K562 (cell line): ENCODE measurements around the gene STAM2. TPM values are rescaled to one million over a fixed set of nuclear protein-coding genes. Genes with fewer than 3 reads are reported as not detected.
A peak's percentile ranks its signal among the peaks of the same experiment; 100 is the strongest.

ENCODE experiments used
- ARNT ChIP-seq, 2 experiments: fragments of 450-650 bp; IDR thresholded peaks; 2 replicates each; pipeline ENCODE4 v1.6.1; 2016; ENCODE audit warnings: mild to moderate bottlenecking in 1 of 2
- ASH1L ChIP-seq: fragments of 450-650 bp; IDR thresholded peaks from 2 replicates; pipeline ENCODE4 v1.6.1; 2018; ENCODE audit warnings: borderline replicate concordance, mild to moderate bottlenecking, low read depth; ENCODE audit not compliant: partially characterized antibody
- DDX20 ChIP-seq: fragments of 450-650 bp; IDR thresholded peaks from 2 replicates; pipeline ENCODE4 v1.6.1; 2016; ENCODE audit warnings: missing genetic modification characterization, low read depth, mild to moderate bottlenecking, missing compliant biosample characterization, moderate library complexity
- ELF4 ChIP-seq: fragments of 450-650 bp; formaldehyde crosslinking; IDR thresholded peaks from 2 replicates; pipeline ENCODE4 v1.4.0; 2022; ENCODE audit warnings: missing genetic modification characterization
- FUS ChIP-seq: fragments of 200-400 bp; formaldehyde crosslinking; optimal IDR thresholded peaks from 2 replicates; pipeline ENCODE3; 2017; ENCODE audit warnings: low read depth, low read length
- GATAD2A ChIP-seq: fragments of 450-650 bp; IDR thresholded peaks from 2 replicates; pipeline ENCODE4 v1.6.1; 2017
- HDAC6 ChIP-seq: IDR thresholded peaks from 2 replicates; pipeline ENCODE4 v1.6.1; 2012; ENCODE audit warnings: low read depth, mild to moderate bottlenecking, control low read depth, inconsistent platforms, low read length, moderate library complexity
- HMG20A ChIP-seq: fragments of 450-650 bp; formaldehyde crosslinking; conservative IDR thresholded peaks from 2 replicates; pipeline ENCODE4 v1.4.0; 2020; ENCODE audit warnings: mild to moderate bottlenecking, mixed read lengths
- NCOA2 ChIP-seq, 2 experiments: fragments of 450-650 bp; IDR thresholded peaks; 2 replicates each; pipeline ENCODE4 v1.6.1; 2018; ENCODE audit warnings: mild to moderate bottlenecking in 2 of 2, moderate library complexity in 1 of 2; ENCODE audit not compliant: partially characterized antibody in 2 of 2
- NUFIP1 ChIP-seq: fragments of 450-650 bp; IDR thresholded peaks from 2 replicates; pipeline ENCODE4 v1.6.1; 2018; ENCODE audit not compliant: partially characterized antibody
- PHB2 ChIP-seq: fragments of 450-650 bp; IDR thresholded peaks from 2 replicates; pipeline ENCODE4 v1.6.1; 2017; ENCODE audit warnings: low read depth
- RBBP5 ChIP-seq: fragments of 200-600 bp; sonication (generic); IDR thresholded peaks from 2 replicates; pipeline ENCODE4 v1.6.1; 2012; ENCODE audit warnings: borderline replicate concordance, mild to moderate bottlenecking, low read length, control low read depth, inconsistent platforms; ENCODE audit not compliant: insufficient read depth, poor library complexity, severe bottlenecking
- RHOXF2B ChIP-seq: fragments of 250-450 bp; sonication (Bioruptor Pico); conservative IDR thresholded peaks from 2 replicates; pipeline ENCODE4 v1.5.1; 2021
- SREBF2 ChIP-seq: sonication (generic); formaldehyde crosslinking; IDR thresholded peaks from 2 replicates; pipeline ENCODE4 v1.4.0; 2020; ENCODE audit warnings: mild to moderate bottlenecking, missing genetic modification reagents
- ZNF174 ChIP-seq: fragments of 250-450 bp; sonication (Bioruptor Pico); IDR thresholded peaks from 2 replicates; pipeline ENCODE4 v1.4.0; 2020; ENCODE audit warnings: mild to moderate bottlenecking
- ZNF408 ChIP-seq: fragments of 250-450 bp; sonication (Bioruptor Pico); IDR thresholded peaks from 2 replicates; pipeline ENCODE4 v1.4.0; 2020; ENCODE audit warnings: low read depth, mild to moderate bottlenecking, moderate library complexity
- ZNF436 ChIP-seq: fragments of 250-450, 450-650 bp; sonication (Bioruptor Pico); formaldehyde crosslinking; IDR thresholded peaks from 2 replicates; pipeline ENCODE4 v1.7.0; 2020; ENCODE audit warnings: mild to moderate bottlenecking
- polyA plus RNA-seq, 8 experiments: library from polyadenylated mRNA; depleted of rRNA in 4 of 8; stranded (reverse) in 5 of 8; unstranded in 3 of 8; fragments of >200 nt; fragmentation: Nextera tagmentation in 2 of 8; fragmentation: Illumina TruSeq in 1 of 8; extraction: Ambion mirVana in 2 of 8; extraction: Trizol in 1 of 8; gene quantifications; 2 replicates each; pipeline versions ENCODE4 v1.2.1 to v1.2.3, GENCODE V29; 2011 to 2014; ENCODE audit warnings: inconsistent platforms in 1 of 8, missing spikeins in 1 of 8
- total RNA-seq, 7 experiments: library from RNA; depleted of rRNA in 6 of 7; stranded (reverse); fragments of >200 nt in 6 of 7; fragmentation: Illumina TruSeq in 2 of 7; extraction: Trizol in 2 of 7; gene quantifications; 2 replicates each; pipeline versions ENCODE4 v1.2.1 to v1.2.3, GENCODE V29; 2011 to 2021; ENCODE audit warnings: low replicate concordance in 1 of 7
- TF ChIP-seq, protein P1 (sequence below): fragments of 250-450 bp; sonication (Bioruptor Pico); IDR thresholded peaks from 2 replicates; pipeline ENCODE4 v1.9.0; 2021; ENCODE audit warnings: mild to moderate bottlenecking, inconsistent platforms
- TF ChIP-seq, protein P2 (sequence below): fragments of 250-450 bp; sonication (Bioruptor Pico); IDR thresholded peaks from 2 replicates; pipeline ENCODE4 v1.8.0; 2022; ENCODE audit warnings: inconsistent platforms
- TF ChIP-seq, protein P3 (sequence below), 3 experiments: IDR thresholded peaks in 2 of 3; conservative IDR thresholded peaks in 1 of 3; 2 replicates each; pipeline ENCODE4 v1.5.1; 2011 to 2012; ENCODE audit warnings: low read length in 3 of 3, mild to moderate bottlenecking in 3 of 3, control low read depth in 2 of 3, improper control_type of control experiment in 1 of 3, inconsistent platforms in 1 of 3, low read depth in 1 of 3, mixed read lengths in 1 of 3, moderate library complexity in 1 of 3; ENCODE audit not compliant: insufficient read depth in 2 of 3
- TF ChIP-seq, protein P4 (sequence below): fragments of 450-650 bp; IDR thresholded peaks from 2 replicates; pipeline ENCODE4 v1.6.1; 2017; ENCODE audit warnings: mild to moderate bottlenecking, moderate library complexity

STAM2 gene
- total and polyA plus RNA-seq, 9 of the 15 experiments (the other 6 are each of a cell fraction or from before 2014, with no cell fraction given): 4.5 to 13.9 (median 8.7) TPM

DNA sequence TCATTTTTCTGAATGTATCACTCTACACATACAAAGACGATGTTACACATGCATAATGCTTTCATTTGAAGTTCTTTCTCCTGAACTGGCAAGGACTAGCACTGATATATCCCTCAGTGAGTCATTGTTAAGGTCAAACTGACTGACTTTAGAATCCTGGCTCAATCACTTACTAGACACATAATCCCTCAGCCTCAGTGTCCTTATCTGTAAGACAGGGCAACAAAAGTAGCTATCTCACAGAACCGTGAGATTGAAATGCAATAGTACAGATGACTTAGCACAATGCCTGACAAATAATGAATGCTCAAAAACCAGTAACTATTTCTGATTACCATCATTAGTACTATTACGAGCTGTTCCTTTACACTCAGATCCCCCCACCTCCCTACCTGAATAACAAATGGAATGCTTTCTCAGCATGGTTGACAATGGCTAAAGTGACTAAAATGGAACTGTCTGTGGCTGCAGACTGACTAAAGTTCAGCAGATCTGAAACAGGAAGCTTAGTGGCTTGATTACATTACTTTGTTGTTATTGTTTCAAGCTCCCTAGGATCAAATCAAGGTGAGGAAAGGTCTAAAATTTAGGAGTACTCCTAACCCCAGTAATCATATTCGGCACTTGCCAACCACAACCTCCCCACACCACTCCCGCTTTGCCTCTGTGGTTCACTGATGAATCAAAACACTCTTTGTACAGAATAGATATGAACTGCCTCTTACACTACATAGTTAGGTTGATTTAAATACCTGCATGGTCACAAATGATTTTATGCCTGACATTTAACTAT lies 40.9 kb downstream of the STAM2 start (continued):
- TF ChIP-seq, protein P1, sequence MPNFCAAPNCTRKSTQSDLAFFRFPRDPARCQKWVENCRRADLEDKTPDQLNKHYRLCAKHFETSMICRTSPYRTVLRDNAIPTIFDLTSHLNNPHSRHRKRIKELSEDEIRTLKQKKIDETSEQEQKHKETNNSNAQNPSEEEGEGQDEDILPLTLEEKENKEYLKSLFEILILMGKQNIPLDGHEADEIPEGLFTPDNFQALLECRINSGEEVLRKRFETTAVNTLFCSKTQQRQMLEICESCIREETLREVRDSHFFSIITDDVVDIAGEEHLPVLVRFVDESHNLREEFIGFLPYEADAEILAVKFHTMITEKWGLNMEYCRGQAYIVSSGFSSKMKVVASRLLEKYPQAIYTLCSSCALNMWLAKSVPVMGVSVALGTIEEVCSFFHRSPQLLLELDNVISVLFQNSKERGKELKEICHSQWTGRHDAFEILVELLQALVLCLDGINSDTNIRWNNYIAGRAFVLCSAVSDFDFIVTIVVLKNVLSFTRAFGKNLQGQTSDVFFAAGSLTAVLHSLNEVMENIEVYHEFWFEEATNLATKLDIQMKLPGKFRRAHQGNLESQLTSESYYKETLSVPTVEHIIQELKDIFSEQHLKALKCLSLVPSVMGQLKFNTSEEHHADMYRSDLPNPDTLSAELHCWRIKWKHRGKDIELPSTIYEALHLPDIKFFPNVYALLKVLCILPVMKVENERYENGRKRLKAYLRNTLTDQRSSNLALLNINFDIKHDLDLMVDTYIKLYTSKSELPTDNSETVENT (CRISPR knock-in tag): no peak
- TF ChIP-seq GATAD2A: no peak
- TF ChIP-seq, protein P2, sequence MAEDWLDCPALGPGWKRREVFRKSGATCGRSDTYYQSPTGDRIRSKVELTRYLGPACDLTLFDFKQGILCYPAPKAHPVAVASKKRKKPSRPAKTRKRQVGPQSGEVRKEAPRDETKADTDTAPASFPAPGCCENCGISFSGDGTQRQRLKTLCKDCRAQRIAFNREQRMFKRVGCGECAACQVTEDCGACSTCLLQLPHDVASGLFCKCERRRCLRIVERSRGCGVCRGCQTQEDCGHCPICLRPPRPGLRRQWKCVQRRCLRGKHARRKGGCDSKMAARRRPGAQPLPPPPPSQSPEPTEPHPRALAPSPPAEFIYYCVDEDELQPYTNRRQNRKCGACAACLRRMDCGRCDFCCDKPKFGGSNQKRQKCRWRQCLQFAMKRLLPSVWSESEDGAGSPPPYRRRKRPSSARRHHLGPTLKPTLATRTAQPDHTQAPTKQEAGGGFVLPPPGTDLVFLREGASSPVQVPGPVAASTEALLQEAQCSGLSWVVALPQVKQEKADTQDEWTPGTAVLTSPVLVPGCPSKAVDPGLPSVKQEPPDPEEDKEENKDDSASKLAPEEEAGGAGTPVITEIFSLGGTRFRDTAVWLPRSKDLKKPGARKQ: no peak
- no peak for TF ChIP-seq ZNF174 (CRISPR knock-in tag)
- no peak for TF ChIP-seq NCOA2 (IDR thresholded peaks at IDR 0.05; ENCODE audit: partially characterized antibody in 2 of 2)
- TF ChIP-seq DDX20 (tag): no peak
- TF ChIP-seq SREBF2 (CRISPR knock-in tag): no peak
- TF ChIP-seq, protein P3, sequence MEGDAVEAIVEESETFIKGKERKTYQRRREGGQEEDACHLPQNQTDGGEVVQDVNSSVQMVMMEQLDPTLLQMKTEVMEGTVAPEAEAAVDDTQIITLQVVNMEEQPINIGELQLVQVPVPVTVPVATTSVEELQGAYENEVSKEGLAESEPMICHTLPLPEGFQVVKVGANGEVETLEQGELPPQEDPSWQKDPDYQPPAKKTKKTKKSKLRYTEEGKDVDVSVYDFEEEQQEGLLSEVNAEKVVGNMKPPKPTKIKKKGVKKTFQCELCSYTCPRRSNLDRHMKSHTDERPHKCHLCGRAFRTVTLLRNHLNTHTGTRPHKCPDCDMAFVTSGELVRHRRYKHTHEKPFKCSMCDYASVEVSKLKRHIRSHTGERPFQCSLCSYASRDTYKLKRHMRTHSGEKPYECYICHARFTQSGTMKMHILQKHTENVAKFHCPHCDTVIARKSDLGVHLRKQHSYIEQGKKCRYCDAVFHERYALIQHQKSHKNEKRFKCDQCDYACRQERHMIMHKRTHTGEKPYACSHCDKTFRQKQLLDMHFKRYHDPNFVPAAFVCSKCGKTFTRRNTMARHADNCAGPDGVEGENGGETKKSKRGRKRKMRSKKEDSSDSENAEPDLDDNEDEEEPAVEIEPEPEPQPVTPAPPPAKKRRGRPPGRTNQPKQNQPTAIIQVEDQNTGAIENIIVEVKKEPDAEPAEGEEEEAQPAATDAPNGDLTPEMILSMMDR (IDR thresholded peaks at IDR 0.05 in 2 of 3, conservative IDR thresholded peaks at IDR 0.05 in 1 of 3; ENCODE audit: insufficient read depth in 2 of 3, low read depth in 1 of 3, low read length in 3 of 3): no peak
- TF ChIP-seq ZNF436: no peak
- no peak for TF ChIP-seq RHOXF2B
- TF ChIP-seq HMG20A (CRISPR knock-in tag): peak; percentile 93
- no peak for TF ChIP-seq RBBP5
- no peak for TF ChIP-seq NUFIP1
- no peak for TF ChIP-seq HDAC6
- 0 out of 2 replicates have a peak, but pooled peaks have one; percentile 39 for TF ChIP-seq PHB2
- no peak for TF ChIP-seq ZNF408 (CRISPR knock-in tag)
- TF ChIP-seq FUS: no peak
- TF ChIP-seq ASH1L: no peak
- TF ChIP-seq, protein P4, sequence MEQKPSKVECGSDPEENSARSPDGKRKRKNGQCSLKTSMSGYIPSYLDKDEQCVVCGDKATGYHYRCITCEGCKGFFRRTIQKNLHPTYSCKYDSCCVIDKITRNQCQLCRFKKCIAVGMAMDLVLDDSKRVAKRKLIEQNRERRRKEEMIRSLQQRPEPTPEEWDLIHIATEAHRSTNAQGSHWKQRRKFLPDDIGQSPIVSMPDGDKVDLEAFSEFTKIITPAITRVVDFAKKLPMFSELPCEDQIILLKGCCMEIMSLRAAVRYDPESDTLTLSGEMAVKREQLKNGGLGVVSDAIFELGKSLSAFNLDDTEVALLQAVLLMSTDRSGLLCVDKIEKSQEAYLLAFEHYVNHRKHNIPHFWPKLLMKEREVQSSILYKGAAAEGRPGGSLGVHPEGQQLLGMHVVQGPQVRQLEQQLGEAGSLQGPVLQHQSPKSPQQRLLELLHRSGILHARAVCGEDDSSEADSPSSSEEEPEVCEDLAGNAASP: no peak
- peak in 1 of 2 experiments; percentile 31; a peak in 1 of 4 replicates for TF ChIP-seq ARNT (IDR thresholded peaks at IDR 0.05)
- TF ChIP-seq ELF4 (CRISPR knock-in tag): no peak
